ACHN (cell line): ENCODE data around the gene NXPH2.

Experiments used
- DNase-seq: peaks from one replicate; pipeline ENCODE4 v3.0.0-alpha.2; 2015
- in situ Hi-C: cut with HindIII; loops from 2 replicates; pipeline ENCODE4 v1.10.0; 2017; ENCODE audit warnings: low sequenced_read_pairs, low pct_ligation_motif_present, low pct_unique_long_range_greater_than_20kb

The NXPH2 gene

DNA sequence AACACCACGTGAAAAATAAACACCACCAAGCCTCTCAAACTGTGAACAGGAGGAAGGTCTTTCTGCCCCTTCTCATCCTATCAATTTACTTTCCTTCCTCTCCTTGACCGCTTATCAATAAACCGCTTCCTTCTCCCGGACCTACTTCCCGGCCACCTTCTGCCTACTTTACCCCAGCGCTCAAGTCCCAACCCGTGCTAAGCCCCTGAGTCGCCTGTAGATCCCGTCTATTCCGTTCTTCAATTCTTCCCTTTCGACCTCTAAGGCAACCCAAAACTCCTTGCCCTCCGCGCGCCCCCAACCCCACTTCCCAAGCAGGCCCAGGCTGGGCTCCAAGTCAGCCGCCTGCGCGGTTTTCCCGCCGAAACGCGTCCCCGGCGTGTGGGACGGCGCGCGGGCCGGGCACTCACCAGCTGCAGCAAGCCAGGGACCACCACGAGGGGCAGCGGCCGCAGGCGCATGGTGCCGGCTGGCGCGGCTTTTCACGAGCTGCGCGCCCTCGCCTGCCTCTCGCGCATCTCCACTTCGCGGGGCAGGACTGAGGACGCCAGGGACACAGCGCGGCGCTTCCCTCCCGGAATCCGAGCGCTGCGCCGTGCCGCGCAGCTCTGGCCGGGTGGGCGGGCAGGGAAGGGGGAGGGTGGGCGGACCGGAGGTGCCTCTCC, at the start of gene NXPH2:
Gene NXPH2 (minus strand): TSS at position 610 of the 665 bp plus-strand sequence. CDS start 149 bp downstream, at position 461.
- in situ Hi-C loops = no loop called here
- peak; percentile 44 for DNase-seq

DNA sequence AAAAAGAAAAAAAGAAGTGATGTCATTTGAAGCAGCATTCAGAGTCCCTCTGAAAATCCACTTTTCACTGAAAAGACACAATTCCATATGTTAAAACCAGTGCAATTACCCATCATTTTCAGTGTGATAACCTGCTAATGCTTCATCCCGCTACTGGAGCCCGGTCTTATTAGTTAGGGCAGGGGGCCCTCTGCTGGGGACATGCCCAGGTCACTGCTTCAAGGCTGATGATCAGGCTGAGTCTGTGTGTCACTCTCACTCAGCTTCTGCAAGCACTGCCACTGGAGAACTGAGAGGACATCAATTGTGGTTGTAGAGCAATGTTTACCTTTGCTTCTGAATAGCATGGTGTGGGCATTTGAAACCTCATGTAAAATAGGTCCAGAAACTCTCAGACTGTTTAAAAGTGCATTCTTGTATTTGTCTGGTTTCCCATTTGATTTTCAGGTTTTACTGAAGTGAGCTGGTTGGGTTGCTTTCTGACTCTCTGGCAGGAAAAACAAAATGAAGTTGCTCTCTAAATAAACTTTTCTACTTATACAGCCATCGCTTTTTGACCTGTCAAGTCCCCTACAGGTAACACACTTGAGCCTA, 49.2 kb upstream of the NXPH2 start:
- in situ Hi-C loops = no loop called here
- DNase-seq = peak; percentile 47

DNA sequence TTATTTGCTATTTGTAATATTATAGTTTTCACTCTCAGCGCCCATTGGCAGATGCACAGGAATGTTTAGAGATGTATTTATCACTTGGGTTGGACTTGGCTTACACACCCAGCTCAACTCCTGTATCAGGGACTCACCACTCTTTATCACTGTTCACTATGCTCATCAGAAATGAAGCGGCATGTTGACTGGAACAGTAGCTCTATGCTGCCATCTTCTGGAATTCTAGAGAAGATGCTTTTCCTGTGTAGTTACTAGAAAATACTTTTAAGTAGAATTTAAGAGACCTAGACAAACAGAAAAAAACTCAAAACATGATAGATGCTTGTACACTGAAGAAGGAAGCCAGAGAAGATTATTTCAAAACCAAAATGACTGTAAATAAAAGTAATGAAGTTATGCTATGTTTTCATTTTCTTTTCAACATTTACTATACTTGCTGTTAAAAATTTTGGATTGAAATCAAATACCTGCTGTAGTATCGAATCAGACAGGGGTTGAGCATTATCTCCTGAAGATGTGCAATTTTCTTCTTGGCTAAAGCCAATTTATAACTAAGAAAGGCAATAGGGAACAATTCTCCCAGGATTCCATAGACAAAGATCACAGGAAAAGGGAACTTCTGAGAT, 47.4 kb upstream of the NXPH2 start:
- peak; percentile 67 for DNase-seq
- in situ Hi-C loops = no loop called here

DNA sequence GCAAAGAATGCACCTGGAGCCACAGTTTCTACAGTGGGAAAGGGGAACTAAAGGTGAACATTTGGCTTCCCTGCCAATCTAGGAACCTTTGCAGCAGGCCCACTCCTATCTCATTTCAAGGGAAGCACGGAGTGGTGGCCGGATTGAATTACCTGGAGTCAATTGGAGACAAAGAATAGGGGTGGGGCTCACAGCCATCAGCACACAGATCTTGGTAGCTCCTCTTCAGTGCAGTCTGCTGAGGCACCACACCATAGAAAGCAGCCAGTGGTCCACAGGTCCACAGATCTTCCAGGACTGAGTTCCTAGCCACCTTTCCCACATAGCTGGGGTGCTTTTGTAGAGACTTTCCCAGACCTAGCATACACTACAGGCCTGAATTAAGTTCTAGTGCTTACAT, 43.5 kb upstream of the NXPH2 start:
- in situ Hi-C loops = no loop called here

DNA sequence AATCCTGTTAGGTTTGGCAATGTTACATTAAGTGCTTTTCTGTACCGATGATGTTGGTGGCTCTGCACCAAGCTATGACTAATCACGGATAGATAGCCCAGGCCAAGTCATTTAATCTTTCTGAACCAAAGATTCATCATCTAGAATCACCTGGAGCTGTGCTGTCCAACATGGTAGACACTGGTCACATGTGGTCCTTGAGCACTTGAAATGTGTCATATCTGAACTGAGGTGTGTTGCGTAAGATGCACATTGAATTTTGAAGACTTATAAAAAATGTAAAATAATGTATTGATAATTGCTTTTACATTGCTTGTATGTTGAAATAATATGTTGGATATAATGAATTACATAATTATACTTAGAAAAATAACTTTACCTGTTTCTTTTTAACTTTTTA, 39.8 kb upstream of the NXPH2 start:
- in situ Hi-C loops = no loop called here

More for the DNA sequence above, 43.5 kb upstream of the NXPH2 start:
- DNase-seq = no peak

DNA sequence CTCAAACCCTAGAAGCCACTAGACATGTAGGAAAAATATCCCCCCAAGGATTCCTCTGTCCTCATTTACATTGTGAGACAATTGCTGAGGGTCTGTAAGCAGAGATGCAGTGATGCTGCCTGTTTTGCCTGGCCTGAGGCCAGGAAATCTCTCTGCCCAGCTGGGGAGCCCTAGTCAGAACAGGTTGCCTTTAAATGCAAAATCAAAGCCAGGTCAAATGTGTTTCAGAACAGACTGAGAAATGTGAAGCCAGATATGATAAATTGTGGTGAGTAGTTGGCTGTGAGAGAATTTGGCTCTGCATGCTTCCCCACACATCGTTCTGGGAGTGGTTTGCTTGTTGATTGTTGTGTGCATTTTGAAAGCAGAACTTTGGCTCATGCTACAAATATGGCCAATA, 38.4 kb upstream of the NXPH2 start:
- in situ Hi-C loops = no loop called here
- DNase-seq = no peak

More for the DNA sequence above, 39.8 kb upstream of the NXPH2 start:
- DNase-seq = no peak

DNA sequence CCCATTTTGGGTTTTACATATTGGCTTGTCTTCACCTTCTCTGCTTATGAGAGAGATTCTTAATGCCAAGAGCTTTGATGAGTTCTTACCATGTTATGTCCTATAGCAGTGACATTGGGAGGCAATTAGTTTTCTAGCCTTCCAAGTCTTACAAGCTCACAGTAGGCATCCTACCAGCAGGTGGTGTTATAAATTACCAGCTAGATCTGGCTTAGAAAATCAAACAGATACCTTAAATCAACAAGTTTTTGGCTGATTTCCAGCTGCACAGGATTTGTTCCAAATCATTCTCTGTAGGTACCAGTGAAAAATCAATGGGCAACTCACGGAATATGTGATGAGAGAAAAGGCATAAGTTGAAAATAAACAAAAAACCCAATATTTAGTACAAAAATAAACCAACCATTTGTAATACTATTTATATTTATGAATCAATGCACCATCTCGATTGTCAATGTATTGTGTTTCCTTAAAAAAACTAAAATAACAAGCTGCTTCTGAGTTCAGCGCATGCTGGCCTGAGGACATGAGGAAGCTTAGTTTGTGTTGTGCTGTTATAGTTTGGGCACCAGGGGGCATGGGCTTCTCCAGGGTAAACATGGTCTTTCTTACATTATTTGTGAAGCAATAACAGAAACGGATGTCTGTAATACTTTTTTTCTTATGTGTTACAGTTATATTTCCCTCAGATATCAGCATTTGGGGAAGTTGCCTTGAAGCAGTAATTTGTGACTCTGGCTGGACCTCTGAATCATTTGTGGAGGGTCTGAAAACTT, 34.1 kb upstream of the NXPH2 start:
- in situ Hi-C loops = no loop called here
- peak; percentile 18 for DNase-seq

DNA sequence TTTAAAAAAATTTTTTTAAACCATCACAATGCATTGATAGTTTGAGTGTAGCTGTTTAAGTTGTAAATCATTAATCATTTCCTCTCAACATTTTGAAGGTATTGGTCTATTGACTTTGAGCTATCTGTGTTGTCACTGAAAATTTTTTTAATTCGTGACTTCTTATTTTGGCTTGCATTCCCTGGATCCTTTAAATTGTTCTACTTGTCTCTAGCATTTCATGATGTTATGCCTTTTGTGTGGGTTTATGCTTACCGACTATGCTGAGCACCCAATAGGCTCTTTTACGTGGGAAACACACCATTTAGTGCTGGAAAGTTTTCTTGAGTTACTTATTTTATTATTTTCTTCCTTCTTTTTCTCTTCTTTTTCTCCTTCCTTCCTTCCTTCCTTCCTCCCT, 31.2 kb upstream of the NXPH2 start:
- in situ Hi-C loops = no loop called here

DNA sequence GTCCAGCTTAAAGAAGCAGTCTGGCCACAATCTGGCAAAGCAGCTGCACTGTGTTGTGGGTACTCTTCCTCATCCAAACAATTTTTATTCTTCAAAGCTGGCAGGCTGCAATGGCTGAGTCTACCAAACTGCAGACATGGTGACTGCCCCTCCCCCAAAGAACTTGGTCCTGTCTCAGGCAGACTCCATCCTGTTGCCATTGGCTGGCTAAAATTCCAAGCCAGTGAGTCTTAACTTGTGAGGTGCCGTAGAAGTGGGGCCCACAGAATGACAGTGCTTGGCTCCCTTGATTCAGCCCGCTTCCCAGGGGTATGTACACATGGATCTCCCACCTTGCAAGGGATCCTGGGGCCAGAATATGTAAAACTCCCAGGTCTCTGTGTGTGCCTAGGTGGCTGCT, 14.5 kb upstream of the NXPH2 start:
- in situ Hi-C loops = no loop called here
- DNase-seq = no peak

More for the DNA sequence above, 31.2 kb upstream of the NXPH2 start:
- DNase-seq = no peak

DNA sequence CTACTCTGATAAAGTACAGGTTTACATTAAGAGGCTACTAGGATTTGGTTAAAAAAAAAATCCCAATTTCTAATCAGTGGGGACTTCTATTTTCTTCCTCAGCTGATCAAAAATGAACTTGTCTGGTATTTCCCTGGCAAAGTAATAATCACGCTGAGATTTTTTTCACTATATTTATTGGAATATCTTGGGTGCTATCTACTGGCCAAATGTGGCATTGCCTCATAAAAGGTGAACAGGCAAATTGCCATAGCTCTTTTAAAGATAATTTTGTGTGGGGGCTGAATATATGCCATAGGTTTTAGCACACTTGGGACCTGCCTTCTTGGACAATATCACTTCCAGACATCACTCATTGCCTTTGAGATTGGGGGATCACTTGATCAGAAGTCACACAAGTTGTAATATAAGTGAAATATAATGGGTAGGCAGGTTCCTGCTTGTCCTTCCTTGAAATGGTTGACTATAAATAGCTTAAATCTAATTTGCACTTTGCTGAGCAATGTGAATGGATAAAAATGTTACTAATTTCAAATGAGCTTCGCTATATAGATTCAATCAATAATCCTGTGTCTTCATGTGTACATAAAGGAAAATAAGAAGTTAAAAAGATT, 7.0 kb upstream of the NXPH2 start:
- DNase-seq = peak; percentile 66
- in situ Hi-C loops = no loop called here

DNA sequence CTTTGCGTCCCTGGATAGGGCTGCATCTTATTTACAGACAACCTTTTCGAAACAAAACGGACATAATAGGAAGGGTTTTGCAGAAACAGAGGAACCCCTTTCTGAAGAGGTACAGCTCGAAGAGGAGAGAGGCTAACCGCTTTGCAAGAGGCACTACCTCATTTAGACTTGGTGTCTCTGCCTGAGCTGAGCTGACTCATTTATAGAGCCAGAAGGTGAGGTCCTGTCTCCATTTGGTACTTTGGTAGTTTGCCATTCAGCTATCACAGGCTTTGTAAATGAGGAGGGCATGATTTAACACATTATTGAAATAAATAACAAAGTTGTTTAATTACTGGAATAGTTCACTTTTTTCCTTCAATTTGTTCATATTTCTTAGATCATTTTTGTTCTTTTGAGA, 2.2 kb upstream of the NXPH2 start:
- in situ Hi-C loops = no loop called here
- no peak for DNase-seq

DNA sequence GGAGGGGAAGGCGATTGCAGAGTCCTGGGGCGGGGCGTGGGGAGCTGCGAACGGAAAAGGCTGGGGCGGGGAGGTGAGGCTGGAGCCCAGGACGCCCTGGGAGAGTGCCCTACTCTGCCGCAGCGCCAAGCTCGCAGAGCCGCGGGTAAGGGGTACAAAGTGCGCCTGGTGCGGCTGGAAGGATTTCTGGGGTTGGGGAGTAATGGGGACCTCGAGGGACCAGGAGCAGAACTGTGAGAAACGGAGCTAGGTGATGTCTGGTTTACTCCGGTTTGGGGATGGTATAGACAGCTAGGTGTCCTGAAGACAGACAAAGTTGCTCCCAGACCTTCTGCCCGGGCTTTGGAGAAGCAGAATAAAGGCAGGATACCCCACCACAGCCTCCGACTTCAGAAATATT, 718 bp upstream of the NXPH2 start:
- in situ Hi-C loops = no loop called here

DNA sequence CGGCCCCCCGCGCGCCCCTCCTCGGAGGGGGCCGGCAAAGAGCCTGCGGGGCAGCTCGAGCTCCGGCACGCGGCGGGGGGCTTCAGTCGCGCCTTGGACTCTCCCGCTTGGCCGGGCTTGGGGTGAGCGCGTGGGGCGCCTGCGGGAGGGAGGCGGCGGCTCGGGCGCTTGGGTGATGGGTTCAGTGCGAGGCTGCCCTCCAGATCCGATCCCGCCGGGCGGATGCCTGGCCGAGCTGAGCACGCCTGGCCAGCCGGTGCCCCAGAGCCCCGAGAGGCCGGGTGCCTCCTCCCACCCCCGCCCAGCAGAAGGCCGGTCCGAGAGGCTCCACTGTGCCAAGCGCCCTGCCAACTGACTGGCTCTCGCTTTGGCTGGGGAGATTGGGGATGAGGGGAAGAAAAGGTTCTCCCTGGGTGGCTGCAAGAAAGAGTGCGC, 273 bp upstream of the NXPH2 start:
- in situ Hi-C loops = no loop called here
- DNase-seq = peak; percentile 33

More for the DNA sequence above, 718 bp upstream of the NXPH2 start:
- DNase-seq = no peak

DNA sequence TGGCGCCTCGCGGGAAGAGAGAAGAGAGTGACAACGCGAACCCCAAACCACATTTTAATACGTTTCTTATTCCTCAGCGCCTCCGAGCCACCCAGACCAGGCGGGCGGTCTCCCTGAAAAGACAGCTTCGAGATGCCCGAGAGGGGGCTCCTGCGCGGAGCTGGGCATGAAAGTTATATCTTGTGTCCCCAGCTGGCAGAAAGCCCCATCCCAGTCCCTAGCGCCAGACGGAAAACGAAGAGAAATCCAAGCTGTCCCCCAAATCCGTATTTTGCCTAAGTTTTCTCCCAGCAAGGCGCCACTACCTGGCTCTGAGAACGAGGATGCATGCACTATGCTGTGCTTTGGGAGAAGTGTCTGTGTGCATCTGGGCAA, 797 bp downstream of the NXPH2 start:
- in situ Hi-C loops = no loop called here
- DNase-seq = peak; percentile 56

DNA sequence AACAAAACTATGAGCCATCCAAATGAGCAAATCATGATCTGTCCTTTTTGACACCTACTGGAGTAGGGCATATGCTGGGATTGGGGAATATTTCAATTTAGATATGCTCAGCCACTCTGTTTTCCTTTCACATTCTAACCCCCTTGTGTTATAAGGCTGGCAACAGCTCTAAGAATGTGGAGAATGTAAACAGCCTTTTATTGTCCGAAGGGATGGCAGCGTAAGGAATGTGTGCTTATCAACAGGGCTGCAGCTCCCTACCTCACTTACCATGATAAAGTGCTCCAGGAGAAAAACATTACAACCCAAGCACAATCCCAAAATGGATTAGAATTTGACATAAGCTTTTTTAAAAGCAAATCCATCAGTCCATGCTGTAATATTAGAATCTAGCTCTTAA, 2.2 kb downstream of the NXPH2 start:
- in situ Hi-C loops = no loop called here

DNA sequence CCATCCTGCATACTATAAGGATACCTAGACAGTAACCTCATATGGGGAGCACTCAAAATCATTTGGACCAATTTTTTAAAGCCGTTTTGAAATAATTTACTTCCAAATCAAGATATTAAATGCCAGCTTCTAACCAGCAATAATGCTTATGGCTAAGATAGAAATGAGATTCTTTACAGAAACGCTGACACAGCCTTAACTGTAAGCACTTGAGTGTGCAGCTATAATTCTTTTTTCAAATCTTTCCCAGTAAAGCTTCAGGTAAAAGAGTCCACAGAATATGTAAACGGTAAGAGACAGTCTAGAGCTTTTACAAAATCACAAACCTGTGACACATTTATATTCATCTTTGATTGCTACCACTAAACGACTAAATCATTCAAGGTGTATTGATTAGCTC, 4.5 kb downstream of the NXPH2 start:
- DNase-seq = no peak
- in situ Hi-C loops = no loop called here

More for the DNA sequence above, 2.2 kb downstream of the NXPH2 start:
- DNase-seq = peak; percentile 91

DNA sequence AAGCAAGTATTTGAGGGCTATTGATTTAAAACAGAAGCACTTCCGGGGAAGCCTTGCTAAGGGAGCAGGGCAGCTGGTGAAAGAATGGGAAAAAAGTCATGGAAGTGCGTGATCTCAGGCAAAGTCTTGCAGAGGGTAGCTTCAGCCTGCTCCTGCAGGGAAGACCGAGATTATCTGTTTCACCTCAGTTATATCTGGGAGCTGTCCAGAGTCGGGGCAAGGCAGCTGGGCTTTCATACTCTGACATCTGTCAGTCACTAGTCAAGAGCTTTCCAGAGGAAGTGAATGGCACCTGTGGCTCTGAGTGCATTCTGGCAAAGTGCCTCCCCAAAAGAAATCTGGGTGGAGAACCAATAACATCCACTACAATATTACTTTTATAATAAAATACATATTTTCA, 8.7 kb downstream of the NXPH2 start:
- DNase-seq = no peak

DNA sequence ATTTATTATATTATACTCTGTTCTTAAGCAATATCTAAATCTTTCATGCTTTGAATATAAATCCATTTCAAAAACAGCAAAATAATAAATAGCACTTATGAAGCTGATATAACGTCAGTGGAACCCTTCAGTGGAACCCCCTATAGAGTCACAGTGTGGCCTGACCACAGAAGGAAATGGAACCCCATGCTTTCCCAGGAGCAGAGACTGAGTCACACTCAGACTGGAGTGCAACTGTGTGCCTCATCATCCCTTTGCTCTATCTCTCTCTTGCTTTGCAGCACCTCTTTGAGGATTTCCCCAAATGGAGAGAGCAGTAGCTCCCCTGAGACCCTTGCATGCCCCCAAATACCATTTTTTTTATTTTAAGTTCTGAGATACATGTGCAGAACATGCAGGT, 13.1 kb downstream of the NXPH2 start:
- in situ Hi-C loops = no loop called here
- peak; percentile 18 for DNase-seq

More for the DNA sequence above, 8.7 kb downstream of the NXPH2 start:
- in situ Hi-C loops = no loop called here

DNA sequence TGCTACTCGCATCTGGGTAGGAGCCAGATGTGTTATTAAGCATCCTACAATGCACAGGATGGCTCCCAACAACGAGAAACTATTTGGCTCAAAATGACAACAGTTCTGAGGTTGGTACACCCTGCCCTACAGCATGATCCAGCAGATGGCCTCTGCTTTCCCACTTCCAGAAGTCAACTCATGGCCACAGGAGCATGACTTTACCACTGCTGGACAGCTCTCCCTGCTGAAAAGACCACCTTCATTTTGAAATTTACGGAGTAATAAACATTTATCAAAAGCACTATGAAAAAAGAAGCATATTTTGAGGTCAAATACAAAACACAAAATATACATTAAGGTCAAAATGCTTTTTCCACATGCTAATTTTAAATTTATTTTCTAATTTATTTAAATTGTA, 13.7 kb downstream of the NXPH2 start:
- in situ Hi-C loops = no loop called here
- no peak for DNase-seq
